IMR-90 (cell line): ENCODE results near the gene SYNE2. TPM values are rescaled to one million over a fixed set of nuclear protein-coding genes. Genes with fewer than 3 reads are reported as not detected.

Source experiments
- ATAC-seq: fragments of 200-7000 bp; cut with Tn5 transposase; 2 replicates; pipeline ENCODE4 v1.9.1; 2020; ENCODE audit warnings: low read depth, mild to moderate bottlenecking, moderate library complexity
- BruUV-seq: library from RNA; stranded (reverse); fragments of 400-500 nt; replicated peaks from 2 replicates; lab custom pipeline; 2021; lab: Mats Ljungman, UMichigan
- CTCF ChIA-PET: fragments of 300-600 bp; formaldehyde crosslinking; extraction: SDS; loops from one replicate; lab custom pipeline; 2021; ENCODE audit warnings: antibody characterized with exemption; lab: Yijun Ruan, JAX
- POLR2A ChIA-PET: fragments of 300-600 bp; sonication (Branson Sonifier 250); formaldehyde crosslinking; loops from one replicate; lab custom pipeline; 2022; ENCODE audit warnings: antibody characterized with exemption; ENCODE audit not compliant: unreplicated experiment; lab: Charles Lee
- DNase-seq: peaks from one replicate; pipeline ENCODE4 v3.0.0; 2013
- H2AFZ ChIP-seq: replicated peaks from 2 replicates; pipeline ENCODE3; 2013; ENCODE audit warnings: low read length, mild to moderate bottlenecking; ENCODE audit not compliant: poor library complexity
- H2AK5ac ChIP-seq: 2 replicates; pipeline ENCODE4 v1.6.1; 2013; ENCODE audit warnings: low read depth, low read length, inconsistent platforms
- H2AK9ac ChIP-seq: replicated peaks from 2 replicates; pipeline ENCODE3; 2013; ENCODE audit warnings: mild to moderate bottlenecking, low read depth, low read length, moderate library complexity; ENCODE audit not compliant: poor library complexity
- H2BK120ac ChIP-seq: 2 replicates; pipeline ENCODE4 v1.6.1; 2013; ENCODE audit warnings: low read depth, low read length, inconsistent platforms
- H2BK15ac ChIP-seq: 3 replicates; pipeline ENCODE4 v1.6.1; 2013; ENCODE audit warnings: low read depth, low read length, inconsistent platforms
- H2BK20ac ChIP-seq: 2 replicates; pipeline ENCODE4 v1.6.1; 2013; ENCODE audit warnings: low read depth, mild to moderate bottlenecking, inconsistent platforms, low read length, moderate library complexity
- H2BK5ac ChIP-seq: 2 replicates; pipeline ENCODE4 v1.6.1; 2013; ENCODE audit warnings: mild to moderate bottlenecking, low read depth, low read length, inconsistent platforms; ENCODE audit not compliant: poor library complexity, severe bottlenecking
- H3K14ac ChIP-seq: replicated peaks from 2 replicates; pipeline ENCODE4 v1.6.1; 2013; ENCODE audit warnings: low read depth, low read length, inconsistent platforms
- H3K18ac ChIP-seq: 2 replicates; pipeline ENCODE4 v1.6.1; 2013; ENCODE audit warnings: low read depth, low read length, control low read depth
- H3K23ac ChIP-seq: 2 replicates; pipeline ENCODE4 v1.6.1; 2013; ENCODE audit warnings: low read depth, low read length, inconsistent platforms
- H3K27ac ChIP-seq: 2 replicates; pipeline ENCODE4 v1.5.1; 2013; ENCODE audit warnings: mild to moderate bottlenecking, control low read depth, low read length; ENCODE audit not compliant: insufficient read depth
- H3K27me3 ChIP-seq: 2 replicates; pipeline ENCODE4 v1.6.1; 2013; ENCODE audit warnings: low read length; ENCODE audit not compliant: control insufficient read depth, insufficient read depth
- H3K36me3 ChIP-seq: 2 replicates; pipeline ENCODE4 v1.6.1; 2013; ENCODE audit warnings: low read length, mixed read lengths; ENCODE audit not compliant: control insufficient read depth, insufficient read depth
- H3K4ac ChIP-seq: 2 replicates; pipeline ENCODE4 v1.6.1; 2013; ENCODE audit warnings: low read depth, low read length, inconsistent platforms
- H3K4me1 ChIP-seq: 2 replicates; pipeline ENCODE4 v1.6.1; 2013; ENCODE audit warnings: low read length, mixed read lengths; ENCODE audit not compliant: control insufficient read depth, insufficient read depth
- H3K4me2 ChIP-seq: 2 replicates; pipeline ENCODE4 v1.6.1; 2013; ENCODE audit warnings: low read depth, mild to moderate bottlenecking, control low read depth, low read length, moderate library complexity
- H3K4me3 ChIP-seq: 2 replicates; pipeline ENCODE4 v1.5.1; 2013; ENCODE audit warnings: low read depth, mild to moderate bottlenecking, control low read depth, low read length, moderate library complexity; ENCODE audit not compliant: insufficient read depth
- H3K56ac ChIP-seq: 2 replicates; pipeline ENCODE4 v1.6.1; 2013; ENCODE audit warnings: low read length, inconsistent platforms; ENCODE audit not compliant: insufficient read depth; ENCODE audit errors: extremely low read depth
- H3K79me1 ChIP-seq, 2 experiments: 2 replicates each; pipeline ENCODE4 v1.6.1; 2013; ENCODE audit warnings: low read length in 2 of 2, inconsistent platforms in 1 of 2, low read depth in 1 of 2
- H3K9ac ChIP-seq: 2 replicates; pipeline ENCODE4 v1.6.1; 2013; ENCODE audit warnings: low read depth, low read length, control low read depth
- H3K9me1 ChIP-seq: 2 replicates; pipeline ENCODE4 v1.6.1; 2013; ENCODE audit warnings: low read length, inconsistent platforms; ENCODE audit not compliant: insufficient read depth
- H3K9me3 ChIP-seq: 2 replicates; pipeline ENCODE4 v1.6.1; 2013; ENCODE audit warnings: low read length; ENCODE audit not compliant: control insufficient read depth, insufficient read depth
- H4K20me1 ChIP-seq: 2 replicates; pipeline ENCODE4 v1.6.1; 2013; ENCODE audit warnings: low read length, inconsistent platforms; ENCODE audit not compliant: insufficient read depth
- H4K5ac ChIP-seq: 2 replicates; pipeline ENCODE4 v1.6.1; 2013; ENCODE audit warnings: mild to moderate bottlenecking, low read depth, low read length, control low read depth
- H4K8ac ChIP-seq, 2 experiments: 2 replicates each; pipeline ENCODE4 v1.6.1; 2013; ENCODE audit warnings: low read depth in 2 of 2, low read length in 2 of 2, control low read depth in 1 of 2, inconsistent platforms in 1 of 2
- H4K91ac ChIP-seq: 2 replicates; pipeline ENCODE4 v1.6.1; 2013; ENCODE audit warnings: low read depth, low read length, inconsistent platforms; ENCODE audit not compliant: insufficient read depth
- BHLHE40 ChIP-seq: fragments of 150-350 bp; IDR thresholded peaks from 2 replicates; pipeline ENCODE4 v1.6.1; 2016; ENCODE audit warnings: mild to moderate bottlenecking, low read depth, low read length
- CEBPB ChIP-seq: IDR thresholded peaks from 2 replicates; pipeline ENCODE4 v1.6.1; 2012; ENCODE audit warnings: low read depth, low read length, improper control_type of control experiment
- CHD1 ChIP-seq: IDR thresholded peaks from 2 replicates; pipeline ENCODE4 v1.6.1; 2012; ENCODE audit warnings: low read depth, low read length, improper control_type of control experiment
- CTCF ChIP-seq: conservative IDR thresholded peaks from 2 replicates; pipeline ENCODE4 v1.5.1; 2012; ENCODE audit warnings: mild to moderate bottlenecking, low read depth, low read length, improper control_type of control experiment
- FOS ChIP-seq: fragments of 150-350 bp; IDR thresholded peaks from 2 replicates; pipeline ENCODE4 v1.6.1; 2016; ENCODE audit warnings: low read depth, low read length
- MAFK ChIP-seq: IDR thresholded peaks from 2 replicates; pipeline ENCODE4 v1.6.1; 2012; ENCODE audit warnings: low read depth, low read length, improper control_type of control experiment
- MAZ ChIP-seq: IDR thresholded peaks from 2 replicates; pipeline ENCODE4 v1.6.1; 2012; ENCODE audit warnings: low read depth, mild to moderate bottlenecking, low read length, improper control_type of control experiment, moderate library complexity, borderline replicate concordance
- MXI1 ChIP-seq: IDR thresholded peaks from 2 replicates; pipeline ENCODE4 v1.6.1; 2012; ENCODE audit warnings: low read depth, mild to moderate bottlenecking, low read length, moderate library complexity, borderline replicate concordance
- NFE2L2 ChIP-seq: fragments of 150-350 bp; IDR thresholded peaks from 2 replicates; pipeline ENCODE4 v1.6.1; 2016; ENCODE audit warnings: low read depth, mild to moderate bottlenecking, low read length
- POLR2A ChIP-seq: IDR thresholded peaks from 2 replicates; pipeline ENCODE4 v1.6.1; 2012; ENCODE audit warnings: mild to moderate bottlenecking, low read depth, low read length
- RAD21 ChIP-seq: IDR thresholded peaks from 2 replicates; pipeline ENCODE4 v1.6.1; 2012; ENCODE audit warnings: low read length, improper control_type of control experiment
- RCOR1 ChIP-seq: IDR thresholded peaks from 2 replicates; pipeline ENCODE4 v1.6.1; 2012; ENCODE audit warnings: mild to moderate bottlenecking, low read length, improper control_type of control experiment; ENCODE audit not compliant: insufficient replicate concordance
- RFX5 ChIP-seq: IDR thresholded peaks from 2 replicates; pipeline ENCODE4 v1.8.0; 2012; ENCODE audit warnings: low read depth, mild to moderate bottlenecking, low read length, moderate library complexity
- SMC3 ChIP-seq: fragments of 150-350 bp; IDR thresholded peaks from 2 replicates; pipeline ENCODE4 v1.6.1; 2016; ENCODE audit warnings: low read depth, mild to moderate bottlenecking, antibody characterized with exemption, low read length, moderate library complexity
- WGBS, 2 experiments: methylation state at CpG; one replicate each; pipeline versions ENCODE4 v1.1.5 to v1.1.7; 2013; ENCODE audit warnings: missing lambda C conversion rate in 2 of 2; ENCODE audit not compliant: insufficient read length in 1 of 2; ENCODE audit errors: extremely low coverage in 2 of 2; 5-methylcytosine and 5-hydroxymethylcytosine counted together
- dilution Hi-C: fragments of 300-500 bp; cut with HindIII; formaldehyde crosslinking; loops from one replicate; pipeline ENCODE4 v1.14.3; 2018; ENCODE audit warnings: low sequenced_read_pairs; ENCODE audit not compliant: unreplicated experiment
- in situ Hi-C: fragments of 300-500 bp; cut with MboI; formaldehyde crosslinking; loops from 3 replicates; pipeline ENCODE4 v1.14.3; 2019; ENCODE audit warnings: low sequenced_read_pairs, inconsistent platforms, mixed read lengths
- intact Hi-C: fragments of 100-400 bp; cut with micrococcal nuclease; formaldehyde crosslinking; loops from 2 replicates; pipeline ENCODE4 v1.10.0; 2022
- polyA plus RNA-seq, 3 experiments: library from polyadenylated mRNA; depleted of rRNA; stranded (reverse); fragments of >200 nt; gene quantifications; 2 replicates each; pipeline ENCODE4 v1.2.3, GENCODE V29; 2012; ENCODE audit warnings: low replicate concordance in 1 of 3
- total RNA-seq: library from RNA; depleted of rRNA; stranded (reverse); fragments of >200 nt; gene quantifications from 2 replicates; pipeline ENCODE4 v1.2.3, GENCODE V29; 2012
- TF ChIP-seq, protein P1 (sequence below): fragments of 150-350 bp; IDR thresholded peaks from 2 replicates; pipeline ENCODE4 v1.6.1; 2017; ENCODE audit warnings: mild to moderate bottlenecking, antibody characterized with exemption, low read length, low read depth
- TF ChIP-seq, protein P2 (sequence below): fragments of 150-350 bp; IDR thresholded peaks from 2 replicates; pipeline ENCODE4 v1.6.1; 2016; ENCODE audit warnings: low read depth, mild to moderate bottlenecking, low read length, moderate library complexity, borderline replicate concordance

The SYNE2 gene
- total and polyA plus RNA-seq, 2 of the 4 experiments (the other 2 are of a cell fraction) = 5.2 to 28.9 TPM

- Histone ChIP-seq H3K23ac (no peak overlapping the region), H2AFZ (no peak overlapping the region), H3K9me1 (no peaks in the 10 kb centered on the region), H4K5ac (no peak overlapping the region), H2BK20ac (no peak overlapping the region), H2BK15ac (no peak overlapping the region), H3K9ac (no peak overlapping the region), H2BK120ac (no peak overlapping the region), H3K56ac (no peak overlapping the region), H3K4ac (no peak overlapping the region), H3K27ac (no peak overlapping the region), H4K8ac (no peak overlapping the region), H3K4me3 (no peak overlapping the region), H3K14ac (no peak overlapping the region), H3K18ac (no peak overlapping the region), H4K20me1 (no peaks in the 10 kb centered on the region), H3K36me3 (no peaks in the 10 kb centered on the region), H2AK5ac (no peak overlapping the region), H3K4me2 (no peak overlapping the region), H3K79me1 (no peaks in the 10 kb centered on the region), H2BK5ac (no peak overlapping the region), H3K9me3 (no peaks in the 10 kb centered on the region), H2AK9ac (no peak overlapping the region), H3K27me3 (no peaks in the 10 kb centered on the region), H4K91ac (no peak overlapping the region), H3K4me1 (peaks cover 2% of the 10 kb centered on the region; the same call in 1 of the 2 replicates)
- no CpG with 5 or more reads among the region's 2 CpGs for WGBS, 2 experiments
- ATAC-seq (peak; percentile 89), DNase-seq (peak; percentile 63)
- ChIA-PET POLR2A (no interaction called here), CTCF (interaction anchor here (0.5 kb wide), 1 partner anchor 31 kb away, joined by 3 read pairs; no protein-coding TSS in a partner anchor)
- TF ChIP-seq, protein P1, sequence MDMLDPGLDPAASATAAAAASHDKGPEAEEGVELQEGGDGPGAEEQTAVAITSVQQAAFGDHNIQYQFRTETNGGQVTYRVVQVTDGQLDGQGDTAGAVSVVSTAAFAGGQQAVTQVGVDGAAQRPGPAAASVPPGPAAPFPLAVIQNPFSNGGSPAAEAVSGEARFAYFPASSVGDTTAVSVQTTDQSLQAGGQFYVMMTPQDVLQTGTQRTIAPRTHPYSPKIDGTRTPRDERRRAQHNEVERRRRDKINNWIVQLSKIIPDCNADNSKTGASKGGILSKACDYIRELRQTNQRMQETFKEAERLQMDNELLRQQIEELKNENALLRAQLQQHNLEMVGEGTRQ = no peak
- TF ChIP-seq MAZ = no peak
- TF ChIP-seq POLR2A = no peak
- no peak for TF ChIP-seq MAFK
- TF ChIP-seq BHLHE40 = no peak
- TF ChIP-seq, protein P2, sequence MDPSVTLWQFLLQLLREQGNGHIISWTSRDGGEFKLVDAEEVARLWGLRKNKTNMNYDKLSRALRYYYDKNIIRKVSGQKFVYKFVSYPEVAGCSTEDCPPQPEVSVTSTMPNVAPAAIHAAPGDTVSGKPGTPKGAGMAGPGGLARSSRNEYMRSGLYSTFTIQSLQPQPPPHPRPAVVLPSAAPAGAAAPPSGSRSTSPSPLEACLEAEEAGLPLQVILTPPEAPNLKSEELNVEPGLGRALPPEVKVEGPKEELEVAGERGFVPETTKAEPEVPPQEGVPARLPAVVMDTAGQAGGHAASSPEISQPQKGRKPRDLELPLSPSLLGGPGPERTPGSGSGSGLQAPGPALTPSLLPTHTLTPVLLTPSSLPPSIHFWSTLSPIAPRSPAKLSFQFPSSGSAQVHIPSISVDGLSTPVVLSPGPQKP = no peak
- TF ChIP-seq CEBPB = no peak
- TF ChIP-seq CHD1 = no peak
- TF ChIP-seq RCOR1 = no peak
- no peak for TF ChIP-seq FOS
- no peak for TF ChIP-seq CTCF
- TF ChIP-seq MXI1 = no peak
- no peak for TF ChIP-seq SMC3
- TF ChIP-seq NFE2L2 = no peak
- no peak for TF ChIP-seq RFX5
- no peak for TF ChIP-seq RAD21
- dilution Hi-C loops = no loop called here
- intact Hi-C loops = no loop called here
- BruUV-seq = no TSS peak
- in situ Hi-C loops = no loop called here
These were observed 237.1 kb downstream of the SYNE2 start for GRCh38 chr14:64089920-64090319.
